HCT116 (cell line): ENCODE results near the gene KCND1. TPM values are rescaled to one million over a fixed set of nuclear protein-coding genes. Genes with fewer than 3 reads are reported as not detected.

Experiments used
- ATAC-seq: fragments of 200-7000 bp; cut with Tn5 transposase; 2 replicates; pipeline ENCODE4 v1.9.1; 2020; ENCODE audit warnings: mild to moderate bottlenecking, moderate library complexity
- BruUV-seq: library from RNA; stranded (reverse); fragments of 400-500 nt; replicated peaks from 2 replicates; lab custom pipeline; 2021; lab: Mats Ljungman, UMichigan
- CTCF ChIA-PET: fragments of 300-600 bp; sonication (Branson Sonifier 250); formaldehyde crosslinking; loops from one replicate; lab custom pipeline; 2021; ENCODE audit warnings: antibody characterized with exemption; lab: Charles Lee
- POLR2A ChIA-PET: fragments of 300-600, 350-600 bp; sonication (Branson Sonifier 250); formaldehyde crosslinking; loops from one replicate; lab custom pipeline; 2021; ENCODE audit warnings: antibody characterized with exemption; lab: Charles Lee
- RAD21 ChIA-PET, 2 experiments: fragments of 300-600 bp; sonication (Branson Sonifier 250); formaldehyde crosslinking; loops; one replicate each; lab custom pipeline; 2023; ENCODE audit warnings: low total read pairs in 2 of 2; ENCODE audit not compliant: uncharacterized antibody in 2 of 2, unreplicated experiment in 2 of 2, low non-redundant PET in 1 of 2; lab: Charles Lee
- DNase-seq: peaks from one replicate; pipeline ENCODE4 v3.0.0-alpha.2; 2010; ENCODE audit warnings: low read depth, low spot score
- H2AFZ ChIP-seq: fragments of 200-600 bp; shearing (Covaris generic), sonication (generic); 2 replicates; pipeline ENCODE4 v1.6.1; 2017; ENCODE audit warnings: low read depth, mixed run types, mixed read lengths, antibody characterized with exemption, low read length; ENCODE audit not compliant: poor library complexity, severe bottlenecking
- H3K27ac ChIP-seq: 2 replicates; pipeline ENCODE4 v1.5.1; 2012; ENCODE audit warnings: low read depth, low read length
- H3K27me3 ChIP-seq: fragments of 200-600 bp; sonication (generic); 2 replicates; pipeline ENCODE4 v1.6.1; 2016; ENCODE audit warnings: mixed run types, low read length, mixed read lengths; ENCODE audit not compliant: insufficient read depth
- H3K36me3 ChIP-seq, 2 experiments: fragments of 200-500 bp in 1 of 2; fragments of 200-600 bp in 1 of 2; sonication (Bioruptor generic) in 1 of 2; sonication (generic) in 1 of 2; 2 replicates each; pipeline versions ENCODE4 v1.5.1 to v1.6.1; 2014 to 2016; ENCODE audit warnings: low read length in 2 of 2, inconsistent platforms in 1 of 2, mixed read lengths in 1 of 2, mixed run types in 1 of 2; ENCODE audit not compliant: insufficient read depth in 2 of 2, control insufficient read depth in 1 of 2
- H3K4me1 ChIP-seq, 2 experiments: fragments of 200-600 bp in 1 of 2; sonication (generic) in 1 of 2; 2 replicates each; pipeline versions ENCODE4 v1.5.1 to v1.6.1; 2012 to 2017; ENCODE audit warnings: low read length in 2 of 2, inconsistent platforms in 1 of 2, mild to moderate bottlenecking in 1 of 2, mixed read lengths in 1 of 2, mixed run types in 1 of 2, moderate library complexity in 1 of 2; ENCODE audit not compliant: insufficient read depth in 2 of 2, control insufficient read depth in 1 of 2
- H3K4me2 ChIP-seq: fragments of 200-600 bp; sonication (generic); 2 replicates; pipeline ENCODE4 v1.6.1; 2017; ENCODE audit warnings: mixed run types, low read length, mixed read lengths
- H3K4me3 ChIP-seq, 2 experiments: fragments of 200-600 bp in 1 of 2; sonication (generic) in 1 of 2; replicated peaks in 1 of 2; 2 replicates each; pipeline ENCODE4 v1.5.1; 2011 to 2016; ENCODE audit warnings: low read length in 2 of 2, control low read depth in 1 of 2, low read depth in 1 of 2, mild to moderate bottlenecking in 1 of 2, mixed read lengths in 1 of 2, mixed run types in 1 of 2
- H3K79me2 ChIP-seq: fragments of 200-600 bp; sonication (generic); 2 replicates; pipeline ENCODE4 v1.6.1; 2017; ENCODE audit warnings: mild to moderate bottlenecking, mixed run types, low read length, moderate library complexity, mixed read lengths; ENCODE audit not compliant: insufficient read depth
- H3K9ac ChIP-seq: fragments of 200-600 bp; sonication (generic); 2 replicates; pipeline ENCODE4 v1.6.1; 2016; ENCODE audit warnings: low read length, mixed read lengths
- H3K9me2 ChIP-seq: fragments of 200-600 bp; sonication (generic), shearing (Covaris generic); 2 replicates; pipeline ENCODE4 v1.6.1; 2017; ENCODE audit warnings: mixed run types, mild to moderate bottlenecking, moderate library complexity; ENCODE audit not compliant: insufficient read depth
- H3K9me3 ChIP-seq, 2 experiments: fragments of 200-500 bp in 1 of 2; fragments of 200-600 bp in 1 of 2; sonication (Bioruptor generic) in 1 of 2; sonication (generic) in 1 of 2; 2 replicates each; pipeline ENCODE4 v1.6.1; 2014 to 2017; ENCODE audit warnings: low read length in 2 of 2, mixed read lengths in 2 of 2, inconsistent platforms in 1 of 2, low read depth in 1 of 2, mild to moderate bottlenecking in 1 of 2, mixed run types in 1 of 2, moderate library complexity in 1 of 2; ENCODE audit not compliant: control insufficient read depth in 1 of 2, insufficient read depth in 1 of 2
- H4K20me1 ChIP-seq: fragments of 200-600 bp; sonication (generic), shearing (Covaris generic); 2 replicates; pipeline ENCODE4 v1.6.1; 2017; ENCODE audit warnings: mixed run types, mild to moderate bottlenecking, moderate library complexity; ENCODE audit not compliant: insufficient read depth
- ATF3 ChIP-seq: IDR thresholded peaks from 2 replicates; pipeline ENCODE4 v1.6.1; 2012
- EZH2phosphoT487 ChIP-seq: fragments of 200-600 bp; IDR thresholded peaks from 2 replicates; pipeline ENCODE4 v1.6.1; 2018; ENCODE audit warnings: antibody characterized with exemption, borderline replicate concordance
- POLR2AphosphoS5 ChIP-seq: IDR thresholded peaks from 2 replicates; pipeline ENCODE4 v1.6.1; 2011; ENCODE audit warnings: mild to moderate bottlenecking, low read depth, low read length, moderate library complexity
- RAD21 ChIP-seq: IDR thresholded peaks from 2 replicates; pipeline ENCODE4 v1.6.1; 2012; ENCODE audit warnings: low read depth, mild to moderate bottlenecking
- REST ChIP-seq: IDR thresholded peaks from 2 replicates; pipeline ENCODE4 v1.6.1; 2012; ENCODE audit warnings: low read depth
- SRF ChIP-seq: IDR thresholded peaks from 2 replicates; pipeline ENCODE4 v1.6.1; 2012; ENCODE audit warnings: low read depth
- YY1 ChIP-seq: IDR thresholded peaks from 2 replicates; pipeline ENCODE4 v1.6.1; 2011; ENCODE audit warnings: low read length, low read depth, moderate library complexity, mild to moderate bottlenecking; ENCODE audit not compliant: insufficient replicate concordance; ENCODE audit errors: extremely low read depth
- intact Hi-C: fragments of 100-400 bp; cut with micrococcal nuclease; formaldehyde crosslinking; loops from 2 replicates; pipeline ENCODE4 v1.10.0; 2022
- total RNA-seq: library from RNA; stranded (reverse); gene quantifications from one replicate; pipeline ENCODE4 v1.2.1, GENCODE V29; 2021; ENCODE audit not compliant: unreplicated experiment

KCND1 gene
- total RNA-seq, 1 experiment from 2014 or later = 5.5 TPM

- TSS peak; percentile 76 for BruUV-seq
- DNase-seq (no peak), ATAC-seq (no peak)
- POLR2A ChIA-PET = interaction anchor here (1.3 to 1.6 kb wide), 3 partner anchors 14 to 81 kb away, joined by 3 to 4 read pairs (median 4); partner anchors contain the start of genes PQBP1 and TIMM17B
- no peak for TF ChIP-seq POLR2AphosphoS5
- no peak for TF ChIP-seq RAD21
- TF ChIP-seq REST = no peak
- TF ChIP-seq EZH2phosphoT487 = no peak
- TF ChIP-seq SRF = no peak
- no peak for TF ChIP-seq YY1
- no peak for TF ChIP-seq ATF3
- Histone ChIP-seq H3K36me3 (peaks cover 7 to 14% of the 10 kb centered on the region in 2 experiments; a peak in 2 of 4 replicates), H3K27ac (peak overlapping the region; percentile 93), H4K20me1 (no peaks in the 10 kb centered on the region), H3K4me2 (peak overlapping the region; percentile 79), H3K9ac (peak overlapping the region; percentile 82), H3K79me2 (peaks cover 35% of the 10 kb centered on the region), H3K4me1 (peaks cover 11 to 18% of the 10 kb centered on the region in 2 experiments), H3K27me3 (no peaks in the 10 kb centered on the region), H3K4me3 (peak overlapping the region; percentile 52 to 76), H2AFZ (no peak overlapping the region), H3K9me2 (no peaks in the 10 kb centered on the region), H3K9me3 (no peaks in the 10 kb centered on the region)
- CTCF ChIA-PET = no interaction called here
- intact Hi-C loops = loop anchor here (2.0 kb wide), 1 partner anchor 84 kb away; the partner anchor contains the start of gene TFE3
- RAD21 ChIA-PET = no interaction called here
Measured at GRCh38 chrX:48958635-48959094, 13.0 kb downstream of the KCND1 start.
